GM19455 (cell line): ENCODE results near the gene PABPN1L.

Experiments
- ATAC-seq: cut with Tn5 transposase; IDR thresholded peaks from one replicate; pipeline ENCODE4 v1.9.1; 2021; ENCODE audit not compliant: unreplicated experiment

Gene PABPN1L

GRCh38 chr16:88884569-88885271 lies 18.3 kb upstream of the PABPN1L start:
- ATAC-seq, result no peak

DNA sequence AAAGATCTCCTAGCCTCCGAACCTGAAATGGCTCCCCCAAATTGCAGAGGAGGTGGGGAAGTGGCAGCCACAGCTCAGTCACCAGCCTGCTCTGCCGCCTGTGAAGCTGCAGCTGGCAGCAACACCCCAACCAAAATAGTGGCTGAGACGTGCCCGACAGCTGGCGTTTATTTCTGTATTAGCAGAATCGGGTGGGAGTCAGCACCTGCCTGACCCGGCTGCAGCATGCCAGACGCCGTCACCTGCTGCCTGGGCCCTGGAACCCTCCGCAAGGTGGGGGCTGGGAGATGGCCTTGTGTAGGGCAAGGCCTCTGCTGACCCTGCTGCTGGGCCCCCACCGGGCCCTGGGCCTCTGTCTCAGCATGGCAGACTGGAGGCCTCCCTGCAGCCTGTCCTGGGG lies 17.5 kb upstream of the PABPN1L start:
- no peak for ATAC-seq

GRCh38 chr16:88883117-88883895 lies 16.8 kb upstream of the PABPN1L start:
- no peak for ATAC-seq

- no peak for ATAC-seq
Measured at GRCh38 chr16:88882358-88883030, 16.0 kb upstream of the PABPN1L start.

- no peak for ATAC-seq
Measured at GRCh38 chr16:88881675-88882357, 15.4 kb upstream of the PABPN1L start.

DNA sequence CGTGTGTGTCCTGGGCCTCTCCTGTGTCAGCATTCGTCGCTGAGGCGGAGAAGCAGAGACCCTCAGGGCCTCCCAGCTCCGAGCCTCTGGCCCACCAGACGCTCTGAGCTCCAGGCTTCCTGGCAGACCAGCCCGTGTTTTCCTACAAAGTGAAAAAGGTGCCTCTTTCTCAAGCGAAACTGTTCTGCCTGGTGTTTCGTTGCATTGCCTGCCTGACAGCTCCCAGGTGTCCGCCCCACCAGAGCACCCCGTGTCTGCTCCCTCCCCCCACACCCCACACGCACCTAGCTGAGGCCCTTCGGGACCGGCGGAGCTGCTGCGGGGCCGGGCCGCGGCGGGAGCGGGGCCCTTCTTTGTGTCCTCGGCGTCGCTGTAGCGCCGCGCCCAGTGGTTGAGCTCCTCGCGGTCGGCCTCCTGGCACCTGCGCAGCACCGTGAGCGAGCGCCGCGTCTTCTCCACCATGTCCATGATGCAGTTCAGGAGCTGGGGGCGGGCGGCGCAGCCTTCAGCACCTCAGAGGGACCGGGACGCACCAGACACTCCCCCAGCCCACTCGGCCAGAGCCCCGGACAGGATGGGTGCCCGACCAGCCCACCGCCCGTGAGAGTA lies 14.7 kb upstream of the PABPN1L start:
- no peak for ATAC-seq

GRCh38 chr16:88880226-88881006 lies 14.0 kb upstream of the PABPN1L start:
- no peak for ATAC-seq

DNA sequence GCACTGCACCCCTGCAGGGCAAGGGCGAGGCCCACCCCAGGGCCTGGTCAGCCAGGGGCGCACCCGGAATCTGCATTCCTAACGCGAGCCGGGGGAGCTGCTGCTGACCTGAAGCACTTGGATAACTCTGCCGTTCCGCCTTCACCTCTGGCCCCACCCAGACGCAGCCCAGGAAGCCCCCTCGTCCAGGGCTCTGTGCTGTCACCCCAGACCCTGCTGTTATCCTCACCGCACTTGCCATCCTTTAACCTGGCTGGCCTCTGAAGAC lies 13.3 kb upstream of the PABPN1L start:
- ATAC-seq, result no peak

- ATAC-seq, result no peak
Measured at GRCh38 chr16:88878967-88879787, 12.7 kb upstream of the PABPN1L start.

DNA sequence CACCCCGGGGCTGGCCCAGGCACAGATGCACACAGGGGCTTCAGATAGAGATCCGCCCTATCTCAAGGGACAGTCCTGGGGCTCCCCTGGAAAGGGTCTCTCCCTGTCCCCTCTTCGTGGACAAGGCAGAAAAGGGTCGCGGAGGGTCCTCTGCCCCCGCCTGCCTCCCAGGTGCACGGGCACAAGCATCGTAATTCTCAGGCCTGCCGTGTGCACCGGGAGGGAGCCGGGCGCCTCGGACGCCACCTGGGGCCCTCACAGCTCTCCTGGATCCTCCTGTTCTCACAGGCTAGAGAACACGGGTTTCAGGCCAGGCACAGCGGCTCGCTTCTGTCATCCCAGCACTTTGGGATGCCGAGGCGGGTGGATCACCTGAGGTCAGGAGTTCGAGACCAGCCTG lies 11.9 kb upstream of the PABPN1L start:
- ATAC-seq, result no peak

GRCh38 chr16:88877564-88878289 lies 11.3 kb upstream of the PABPN1L start:
- no peak for ATAC-seq

- no peak for ATAC-seq
Measured at GRCh38 chr16:88876942-88877526, 10.6 kb upstream of the PABPN1L start.

DNA sequence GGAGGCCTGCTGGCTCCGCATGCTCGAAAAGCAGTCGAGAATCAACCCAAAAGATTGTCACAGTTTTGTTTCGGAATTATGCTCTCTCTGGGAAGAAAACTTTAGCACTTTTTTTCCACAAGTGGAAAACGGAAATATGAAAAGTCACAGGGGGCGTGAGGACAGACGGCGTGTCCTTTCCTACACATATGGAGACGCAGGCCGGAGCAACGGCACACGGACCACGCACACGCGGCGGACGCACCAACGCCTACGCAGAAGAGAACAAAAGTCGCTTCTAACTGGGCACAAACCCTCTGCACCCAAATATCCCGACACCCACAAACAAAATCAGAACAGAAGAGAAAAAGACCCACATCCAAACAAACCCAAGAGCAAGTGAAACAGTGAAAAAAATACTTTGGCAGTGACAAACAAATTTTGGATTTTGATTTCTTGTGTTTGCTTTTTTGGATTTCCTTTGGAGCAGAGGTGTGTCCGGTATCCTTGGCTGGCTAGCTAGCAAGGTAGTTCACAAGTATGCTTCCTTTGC lies 9.3 kb upstream of the PABPN1L start:
- ATAC-seq, result no peak

DNA sequence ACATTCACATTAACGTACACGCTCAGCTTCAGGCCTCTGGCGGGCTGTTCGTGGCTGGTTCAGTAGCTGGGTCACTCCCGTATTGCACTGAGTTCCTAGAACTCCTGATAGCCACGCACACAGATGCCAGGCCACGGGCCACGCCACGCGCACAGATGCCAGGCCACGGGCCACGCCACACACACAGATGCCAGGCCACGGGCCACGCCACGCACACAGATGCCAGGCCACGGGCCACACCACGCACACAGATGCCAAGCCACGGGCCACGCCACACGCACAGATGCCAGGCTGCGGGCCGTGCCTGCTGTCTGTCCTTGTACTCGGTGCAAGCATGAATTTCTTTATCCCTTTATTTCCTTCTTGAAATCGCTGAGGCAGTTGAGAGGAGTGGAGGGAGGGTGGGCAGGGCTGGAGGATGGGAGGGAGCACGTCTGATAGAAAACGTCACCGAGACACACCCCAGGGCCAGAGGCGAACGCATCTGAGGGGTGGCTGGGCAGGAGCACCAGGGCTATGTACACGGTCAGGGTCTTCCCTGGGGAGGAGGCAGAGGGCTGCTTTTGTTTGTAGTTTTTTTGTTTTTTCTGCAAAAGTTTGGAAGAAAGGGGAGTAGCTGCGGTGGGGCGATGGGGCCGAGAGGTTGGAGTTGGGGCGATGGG lies 8.6 kb upstream of the PABPN1L start:
- ATAC-seq, result no peak

DNA sequence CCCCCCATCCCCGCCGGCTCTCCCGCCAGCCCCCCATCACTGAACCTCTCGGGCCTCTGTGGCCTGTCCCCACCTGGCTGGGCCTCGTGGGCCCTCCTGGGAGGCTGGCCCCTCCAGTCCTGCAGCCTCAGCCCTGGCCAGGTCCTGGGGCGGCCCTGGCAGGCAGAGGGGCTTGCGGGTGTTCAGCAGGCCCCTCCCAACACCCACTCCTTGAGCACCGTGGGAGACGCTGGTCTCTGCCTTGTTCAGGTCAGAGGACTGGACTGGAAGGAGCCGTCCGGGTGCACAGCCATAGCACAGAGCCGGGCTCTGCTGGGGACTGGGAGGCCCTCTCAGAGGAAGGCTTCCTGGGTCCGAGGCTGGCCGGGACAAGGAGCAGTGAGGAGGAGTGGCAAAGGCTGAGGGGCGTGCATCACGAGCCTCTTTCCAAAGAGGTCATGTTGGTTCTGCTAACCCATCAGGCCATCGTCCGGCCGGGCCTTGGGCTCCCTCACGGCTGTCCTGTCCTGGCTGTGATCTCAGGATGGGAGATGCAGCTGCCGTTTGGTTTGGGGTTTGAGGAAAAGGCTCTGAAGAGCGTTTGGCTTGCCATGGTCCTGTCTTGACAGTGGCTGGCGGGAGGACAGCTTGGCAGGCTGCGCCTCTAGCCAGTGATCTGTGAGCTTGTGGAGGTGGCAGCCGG lies 6.3 kb upstream of the PABPN1L start:
- ATAC-seq, result no peak

GRCh38 chr16:88871730-88872416 lies 5.4 kb upstream of the PABPN1L start:
- no peak for ATAC-seq

GRCh38 chr16:88871349-88871702 lies 4.9 kb upstream of the PABPN1L start:
- ATAC-seq, result no peak
